HG03442 (cell line): ENCODE data around the gene TSPAN9.

ENCODE experiments used
- ATAC-seq: cut with Tn5 transposase; IDR thresholded peaks from one replicate; pipeline ENCODE4 v1.9.1; 2021; ENCODE audit warnings: mild to moderate bottlenecking, moderate library complexity; ENCODE audit not compliant: unreplicated experiment

TSPAN9 gene

DNA sequence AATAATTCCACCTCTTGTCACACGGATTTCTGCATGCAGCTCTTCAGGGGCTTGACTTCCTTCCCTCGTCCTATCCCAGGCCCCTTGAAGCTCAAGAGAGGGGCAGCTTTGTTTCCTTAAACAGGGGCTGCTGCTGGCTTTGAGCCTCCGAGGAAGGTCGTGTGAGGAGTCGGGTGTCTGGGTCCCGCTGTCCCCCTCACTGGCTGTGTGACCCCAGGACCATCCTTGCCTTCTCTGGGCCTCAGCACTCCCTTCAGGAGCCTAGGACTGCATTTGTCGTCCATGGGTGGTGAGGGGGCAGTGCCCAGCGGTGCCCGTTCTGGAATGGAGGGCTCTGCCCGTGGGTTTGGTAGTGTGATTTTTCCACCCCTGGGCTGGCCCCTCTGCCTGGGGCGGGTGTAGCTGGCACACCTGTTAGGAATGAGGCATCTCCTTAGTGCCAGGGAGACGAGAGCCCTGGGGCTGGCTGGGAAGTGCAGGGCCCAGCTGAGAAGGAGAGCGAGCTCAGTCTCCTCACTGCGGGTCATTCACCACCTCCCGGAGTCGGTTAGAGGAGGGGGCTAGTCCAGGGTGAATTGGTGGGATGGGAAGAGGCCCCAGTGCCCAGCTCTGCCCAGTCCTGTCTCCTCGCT, 60.8 kb downstream of the TSPAN9 start:
- ATAC-seq: no peak

DNA sequence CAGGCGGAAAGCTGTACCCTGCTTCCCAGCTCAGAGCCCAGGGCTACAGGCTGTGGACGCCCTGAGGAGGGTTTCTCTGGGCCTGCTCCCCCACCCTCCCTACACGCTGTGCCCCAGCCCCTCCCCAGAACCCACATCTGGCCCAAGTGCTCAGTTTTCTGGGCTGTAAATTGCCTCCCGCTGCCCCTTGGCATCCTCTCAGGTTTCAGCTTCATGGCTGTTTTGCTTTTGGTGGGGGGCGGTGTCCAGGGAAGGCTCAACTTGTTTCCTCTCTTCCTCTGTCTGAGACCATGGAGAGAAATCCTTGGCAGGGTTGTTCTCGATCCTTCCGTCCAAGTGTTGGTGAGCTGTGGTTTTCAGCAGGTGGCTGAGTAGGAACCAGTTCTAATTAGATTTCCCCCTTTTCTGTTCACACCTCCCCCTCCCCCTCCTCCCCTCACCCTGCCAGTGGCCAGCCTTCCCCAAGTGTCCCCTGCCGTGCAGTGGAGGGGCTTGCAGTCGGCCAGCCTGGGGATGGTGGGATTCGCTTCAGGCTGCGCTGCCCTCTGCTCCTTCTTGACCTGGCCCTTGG, 61.8 kb downstream of the TSPAN9 start:
- ATAC-seq: no peak

DNA sequence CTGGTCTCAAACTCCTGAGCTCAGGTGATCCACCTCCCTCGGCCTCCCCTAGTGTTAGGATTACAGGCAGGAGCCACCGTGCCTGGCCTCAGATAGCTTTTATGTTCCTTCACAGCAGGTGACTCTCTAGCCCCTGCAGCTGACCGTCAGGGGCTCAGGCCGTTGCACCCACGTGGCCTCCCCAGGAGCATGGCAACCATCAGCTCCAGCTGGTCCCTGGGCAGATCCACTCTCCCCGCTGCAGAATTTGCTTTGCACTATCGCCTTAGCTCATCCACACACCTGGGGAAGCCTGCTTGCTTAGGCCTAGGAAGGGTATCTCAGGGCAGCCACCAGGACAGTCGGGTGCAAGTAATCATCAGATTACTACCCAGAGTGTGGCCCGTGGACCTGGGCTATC, 62.6 kb downstream of the TSPAN9 start:
- ATAC-seq: no peak

DNA sequence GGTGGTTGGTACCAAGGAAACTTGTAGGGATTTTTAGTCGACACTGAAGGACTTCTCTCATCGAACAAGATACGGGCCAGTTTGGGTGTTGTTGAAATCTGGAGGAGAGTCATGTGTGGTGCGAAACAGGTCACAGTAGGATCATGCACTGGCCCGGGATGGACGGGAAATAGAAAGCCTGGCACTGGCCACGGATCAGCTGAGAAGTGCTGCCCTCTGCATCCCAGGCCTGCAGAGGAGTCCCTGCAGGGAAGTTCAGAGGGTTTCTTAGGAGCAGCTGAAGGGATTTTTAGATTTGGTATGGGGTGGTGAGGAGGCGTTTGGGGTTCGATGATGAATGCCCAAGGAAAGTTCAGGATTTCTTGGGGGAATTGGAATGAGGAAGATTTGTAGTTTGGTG, 63.1 kb downstream of the TSPAN9 start:
- ATAC-seq: no peak

DNA sequence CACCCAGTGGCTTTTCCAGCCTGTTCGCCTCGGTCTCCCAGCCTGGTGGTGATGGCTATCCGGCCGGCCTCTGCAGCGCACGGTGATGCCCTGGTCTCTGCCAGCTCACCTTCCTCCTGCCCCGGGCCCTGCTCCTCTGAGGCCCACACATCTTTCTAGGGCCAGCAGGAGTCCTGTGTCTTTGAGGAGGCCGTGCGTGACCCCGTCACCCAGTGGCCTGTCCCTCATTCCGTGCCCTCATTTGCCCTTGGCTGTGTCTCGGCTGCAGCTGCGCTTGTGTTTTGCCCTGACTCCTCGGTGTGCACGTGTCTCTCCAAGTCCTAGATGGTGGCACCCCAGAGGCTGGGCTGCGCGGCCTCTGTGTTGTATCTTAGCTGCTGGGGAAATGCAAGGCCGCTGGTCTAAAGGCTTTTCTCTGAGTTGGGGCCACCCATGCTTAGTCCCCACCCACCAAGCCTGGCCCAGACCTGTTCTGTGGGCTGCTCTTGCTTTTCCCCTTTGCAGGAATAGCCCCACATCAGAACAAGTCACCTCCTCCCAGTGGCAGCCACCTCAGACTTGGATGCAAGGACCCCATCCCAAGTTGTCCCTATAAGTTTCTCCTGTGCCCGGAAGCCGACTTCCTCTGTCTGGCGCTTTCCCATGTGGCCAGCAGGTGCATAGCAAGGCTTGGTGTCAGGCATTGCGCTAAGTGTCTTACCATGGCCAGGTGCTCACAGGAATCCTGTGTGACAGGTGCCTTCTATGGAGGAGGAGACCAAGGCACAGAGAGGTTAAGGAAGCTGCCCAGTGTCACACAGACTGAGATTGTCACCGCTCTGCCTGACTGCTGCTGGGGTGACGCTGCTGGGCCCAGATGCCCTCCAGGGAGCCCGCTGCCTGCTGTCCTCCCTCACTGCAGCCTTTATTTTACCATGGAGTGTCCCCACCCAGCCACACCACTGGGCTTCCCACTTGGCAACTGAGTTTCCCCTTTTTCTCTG, 64.5 kb downstream of the TSPAN9 start:
- ATAC-seq: no peak

DNA sequence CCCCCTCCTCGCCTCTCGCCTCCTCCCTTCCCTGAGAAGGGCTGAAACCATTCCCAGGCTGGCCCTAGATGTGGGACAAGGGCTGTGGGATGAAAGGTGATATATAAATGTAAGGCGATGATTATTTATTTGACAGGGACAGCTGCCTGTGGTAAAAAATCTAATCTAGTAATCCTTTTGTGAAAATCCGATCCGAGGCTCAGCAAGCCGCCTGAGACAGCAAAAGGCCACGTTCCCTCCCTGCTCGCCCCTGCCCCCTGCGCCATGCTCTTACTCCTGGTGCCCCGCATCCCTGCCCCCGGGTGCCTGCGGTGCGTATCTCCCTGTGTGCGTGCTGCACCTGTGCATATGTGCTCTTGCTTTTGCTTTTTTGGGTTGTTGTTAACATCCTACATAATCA, 65.2 kb downstream of the TSPAN9 start:
- no peak for ATAC-seq

DNA sequence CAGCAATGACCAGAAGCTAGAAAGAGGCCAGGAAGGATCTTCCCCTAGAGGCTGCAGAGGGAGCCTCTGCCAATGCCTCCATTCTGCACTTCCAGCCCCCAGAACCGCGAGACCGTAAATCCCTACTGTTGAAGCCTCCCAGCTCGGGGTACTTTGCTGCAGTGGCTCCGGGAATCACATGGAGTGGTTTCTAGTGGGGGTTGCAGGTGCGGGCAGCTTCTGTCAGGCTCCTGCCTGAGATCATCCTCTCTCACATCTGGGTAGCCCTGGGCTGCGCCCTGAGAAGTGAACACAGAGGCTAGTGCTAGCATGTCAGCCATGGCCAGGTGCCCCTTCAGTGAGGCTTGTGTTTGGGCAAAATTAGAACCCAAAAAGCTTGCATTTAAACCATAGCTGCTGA, 67.3 kb downstream of the TSPAN9 start:
- ATAC-seq: no peak

DNA sequence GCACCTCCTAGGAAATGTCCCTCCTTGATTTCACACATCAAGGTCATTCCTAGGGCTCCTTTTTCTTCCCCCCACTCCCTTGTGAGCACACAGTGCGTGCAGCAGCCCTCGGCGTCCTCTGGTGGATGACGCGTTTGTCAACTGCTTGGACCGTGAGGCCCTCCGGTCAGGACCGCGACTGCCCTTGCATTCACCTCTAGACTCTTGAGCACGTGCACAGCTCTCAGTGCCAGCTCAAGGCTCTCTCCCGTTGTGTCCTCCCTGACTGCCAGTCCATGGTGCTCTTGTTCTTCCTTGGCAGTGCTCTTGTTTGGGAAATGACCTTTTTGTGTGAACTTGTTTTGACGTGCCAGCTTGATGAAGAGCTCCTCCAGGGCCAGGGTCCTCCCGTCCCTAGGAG, 67.9 kb downstream of the TSPAN9 start:
- ATAC-seq: no peak

DNA sequence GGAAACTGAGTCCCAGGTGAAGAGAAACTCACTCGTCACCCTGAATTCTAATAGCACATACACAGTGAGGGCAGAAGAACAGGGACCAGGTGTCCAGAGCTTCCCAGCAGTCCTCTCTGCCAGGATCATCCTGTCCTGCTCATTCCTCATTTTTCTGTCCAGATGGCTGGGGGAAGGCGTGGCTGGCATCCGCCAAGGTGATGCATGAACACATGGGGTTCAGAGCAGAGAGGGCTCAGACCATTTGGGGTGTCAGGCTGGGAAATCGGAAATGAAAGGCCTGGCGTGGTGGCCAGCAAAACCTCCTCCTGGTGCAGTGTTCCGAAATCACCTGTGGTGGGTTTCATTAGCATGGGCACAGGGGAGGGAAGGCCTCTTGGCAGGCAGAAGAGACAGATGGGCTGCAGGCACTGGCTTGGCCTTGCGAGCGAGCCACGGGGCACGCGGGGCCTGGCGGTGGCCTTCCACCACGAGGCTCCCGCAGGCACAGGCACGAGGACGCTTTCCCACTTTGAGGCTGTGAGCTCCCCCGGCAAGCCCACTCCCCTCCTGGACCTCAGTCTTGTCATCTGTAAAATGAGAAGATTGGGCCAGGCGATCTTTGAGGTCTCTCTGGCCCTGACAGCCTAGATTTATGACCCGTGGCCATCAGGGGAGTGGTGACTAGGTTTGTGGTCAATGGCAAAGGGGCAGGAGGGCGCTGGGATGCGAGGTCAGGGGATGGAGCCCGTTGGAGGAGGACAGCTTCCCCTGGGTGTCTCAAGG, 68.5 kb downstream of the TSPAN9 start:
- no peak for ATAC-seq

DNA sequence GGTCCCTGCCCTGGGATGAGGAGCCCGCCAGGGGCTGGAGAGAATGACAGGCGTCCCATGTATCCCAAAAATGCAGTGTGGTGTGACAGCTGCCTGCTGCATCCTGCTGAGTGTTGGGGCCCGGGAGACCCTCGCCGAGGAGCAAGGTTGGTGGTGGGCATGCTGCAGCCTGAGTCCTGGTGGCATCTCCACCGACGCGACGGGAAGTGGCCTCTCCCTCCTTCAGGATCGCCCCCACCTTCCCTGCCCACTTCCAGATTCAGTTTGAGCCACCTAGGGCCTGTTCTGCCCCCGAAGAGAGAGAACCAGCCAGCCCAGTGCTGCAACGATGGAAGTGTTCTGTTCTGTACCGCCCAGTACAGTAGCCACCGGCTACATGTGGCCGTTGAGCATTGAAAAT, 70.1 kb downstream of the TSPAN9 start:
- no peak for ATAC-seq

DNA sequence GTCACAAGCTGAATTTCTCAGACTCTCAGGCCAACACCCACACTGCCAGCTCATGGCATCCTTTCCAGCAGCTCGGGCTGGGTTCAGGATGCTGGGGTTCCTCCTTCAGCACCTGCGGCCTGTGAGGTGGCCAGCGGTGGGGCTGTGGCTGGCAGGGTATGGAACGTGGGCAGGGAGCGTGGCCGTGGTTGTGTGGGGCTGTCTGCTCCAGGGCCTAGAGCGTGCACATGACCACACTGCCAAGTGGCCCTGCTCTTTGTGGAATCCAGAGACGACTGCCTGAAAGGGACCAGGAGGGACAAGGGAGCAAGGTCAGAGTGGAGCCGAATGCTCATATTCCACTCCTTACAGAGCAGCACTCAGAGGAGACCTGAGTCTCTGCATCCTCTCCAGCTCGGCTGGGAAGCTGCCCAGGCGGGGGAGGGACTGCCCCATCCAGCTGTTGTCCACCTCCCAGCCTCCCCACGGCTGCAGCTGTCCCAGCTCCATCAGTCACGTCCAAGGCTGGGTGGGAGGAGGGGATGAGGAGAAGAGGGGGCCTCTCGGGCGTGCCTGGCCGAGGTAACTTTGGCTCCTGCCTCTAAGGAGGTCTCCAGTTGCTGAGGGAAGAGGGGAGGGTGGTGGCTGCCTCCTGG, 71.3 kb downstream of the TSPAN9 start:
- no peak for ATAC-seq

DNA sequence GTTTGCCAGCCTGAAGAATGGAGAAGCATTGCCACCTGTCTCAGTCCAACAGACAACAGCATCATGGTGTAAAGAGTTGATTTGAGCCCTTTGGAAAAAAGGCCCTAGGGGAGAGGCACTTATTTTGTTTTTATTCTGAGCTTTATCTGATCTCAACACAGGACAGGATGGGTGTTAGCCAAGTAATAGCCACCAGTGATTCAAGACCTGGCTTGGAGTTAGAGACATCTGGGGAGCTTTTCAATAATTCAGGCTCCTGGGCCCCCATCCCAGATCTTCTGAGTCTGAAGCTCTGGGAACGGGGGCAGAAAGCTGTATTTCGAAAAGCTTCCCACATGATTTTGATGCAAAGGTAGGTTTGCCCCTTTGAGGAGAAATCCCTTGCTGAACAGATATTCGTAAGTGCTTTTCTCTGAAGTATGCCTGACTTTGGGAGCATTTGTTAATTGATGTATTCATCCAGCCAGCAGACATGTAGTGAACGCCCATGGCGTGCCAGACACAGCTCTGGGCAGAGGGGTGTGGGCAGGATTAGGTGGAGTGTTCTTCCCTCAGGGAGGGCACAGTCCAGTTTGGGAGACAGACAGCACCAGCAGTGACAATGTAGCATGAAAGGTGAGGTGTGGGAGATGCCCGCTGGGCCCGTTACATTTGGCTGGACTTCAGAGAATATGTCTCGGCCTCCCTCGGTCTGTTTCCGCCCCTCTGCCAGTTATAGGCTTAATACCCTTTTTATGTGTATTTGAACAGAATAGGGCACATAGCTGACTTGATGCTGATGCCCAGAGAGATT, 72.5 kb downstream of the TSPAN9 start:
- ATAC-seq: no peak

DNA sequence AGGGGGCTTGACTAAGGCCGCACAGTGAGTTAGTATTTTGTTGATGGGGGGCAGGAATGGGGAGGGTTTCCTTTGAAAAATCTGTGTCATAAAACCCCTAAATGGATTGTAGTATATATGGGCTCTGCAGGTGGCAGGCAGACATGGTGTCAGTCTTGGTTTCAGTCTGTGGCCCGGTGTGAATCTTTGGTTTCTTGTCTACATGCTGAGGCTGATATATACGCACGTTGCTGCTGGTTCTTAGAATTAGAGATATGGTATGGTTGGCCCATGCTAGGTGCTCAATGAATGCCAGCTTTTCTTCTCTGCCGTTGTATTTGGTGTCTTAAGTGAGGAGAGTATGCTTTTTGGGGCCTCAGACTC, 73.1 kb downstream of the TSPAN9 start:
- no peak for ATAC-seq

DNA sequence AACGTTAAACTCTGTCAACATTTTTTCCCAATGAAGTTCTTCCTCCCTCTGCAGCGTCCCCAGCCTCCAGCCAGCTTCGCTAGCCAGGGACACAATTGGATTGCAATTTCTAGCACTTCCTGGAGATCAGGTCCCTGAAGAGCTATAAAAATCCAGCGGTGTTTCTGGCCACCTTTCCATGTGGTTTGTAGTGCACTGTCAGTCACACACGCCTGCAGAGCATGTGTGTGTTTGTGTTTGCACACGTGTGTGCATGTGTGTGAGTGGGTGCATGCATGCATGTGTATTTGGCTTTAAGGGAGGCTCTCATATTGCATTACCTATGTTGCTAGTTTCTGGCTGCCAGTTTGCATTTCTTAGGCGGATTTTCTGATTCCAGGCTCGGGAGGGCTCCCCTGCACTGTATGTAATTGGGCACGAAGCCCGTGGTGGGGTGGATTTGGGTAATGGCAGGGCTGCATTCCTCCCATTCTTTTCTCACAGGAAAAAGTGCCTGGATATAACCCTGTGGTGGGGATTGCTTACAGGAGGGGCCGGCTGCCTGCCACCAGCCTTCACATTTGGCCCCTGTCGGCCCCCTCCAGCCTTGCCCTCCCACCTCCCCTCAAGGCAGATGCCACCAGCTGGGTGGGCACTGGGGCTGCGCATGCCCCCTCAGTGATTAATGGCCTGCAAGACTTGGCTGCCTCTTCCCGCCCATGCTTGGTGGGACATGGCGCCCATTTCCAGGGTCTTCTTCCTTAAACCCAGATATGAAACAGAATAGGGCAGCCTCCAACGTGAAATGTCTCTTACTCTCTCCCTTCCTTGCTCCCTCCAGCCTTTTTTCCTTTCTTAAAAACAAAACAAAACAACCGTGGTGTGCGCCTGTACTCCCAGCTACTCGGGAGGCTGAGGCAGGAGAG, 74.0 kb downstream of the TSPAN9 start:
- ATAC-seq: no peak

DNA sequence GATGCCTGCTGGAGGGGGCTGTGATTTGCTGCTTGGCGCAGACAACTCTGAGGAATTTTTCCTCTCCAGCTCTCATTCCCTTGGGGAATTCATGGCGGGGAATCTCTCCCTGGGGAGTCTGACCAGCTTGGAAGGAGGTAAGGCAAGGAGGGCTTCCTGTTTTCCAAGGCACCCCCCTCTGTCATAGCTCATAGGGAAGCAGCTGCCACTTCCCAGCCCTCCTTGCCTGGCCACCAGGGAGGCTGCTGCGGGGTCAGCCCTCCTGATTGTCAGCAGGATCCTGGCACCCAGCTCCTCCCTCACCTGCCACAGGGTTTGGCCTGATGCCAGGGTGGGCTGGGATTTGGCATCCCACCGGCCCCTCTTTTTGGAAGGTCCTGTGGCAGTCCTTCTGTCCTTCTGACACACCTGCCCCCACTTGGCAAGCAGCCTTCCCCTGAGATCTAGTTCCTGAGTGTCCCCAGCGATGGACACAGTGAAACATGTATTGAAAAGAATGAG, 74.9 kb downstream of the TSPAN9 start:
- ATAC-seq: no peak

DNA sequence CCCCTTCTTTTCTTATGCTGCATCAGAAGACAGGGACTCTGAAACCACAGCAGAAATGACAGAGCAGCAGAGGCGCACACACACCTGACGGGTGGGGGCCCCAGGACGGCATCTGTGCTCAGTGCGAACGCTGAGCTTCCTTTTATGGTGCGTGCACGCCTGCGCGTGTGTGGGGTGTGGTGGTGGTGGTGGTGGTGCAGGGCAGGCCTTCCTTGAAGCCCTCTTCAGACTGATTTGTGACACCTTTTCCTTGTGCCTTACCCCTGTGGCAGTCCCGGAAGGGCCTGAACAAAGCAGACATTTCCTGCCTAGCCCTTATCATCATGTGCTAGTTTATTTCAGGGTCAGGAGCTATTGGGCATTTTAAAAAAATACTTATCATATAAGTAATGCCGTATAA, 75.7 kb downstream of the TSPAN9 start:
- no peak for ATAC-seq

DNA sequence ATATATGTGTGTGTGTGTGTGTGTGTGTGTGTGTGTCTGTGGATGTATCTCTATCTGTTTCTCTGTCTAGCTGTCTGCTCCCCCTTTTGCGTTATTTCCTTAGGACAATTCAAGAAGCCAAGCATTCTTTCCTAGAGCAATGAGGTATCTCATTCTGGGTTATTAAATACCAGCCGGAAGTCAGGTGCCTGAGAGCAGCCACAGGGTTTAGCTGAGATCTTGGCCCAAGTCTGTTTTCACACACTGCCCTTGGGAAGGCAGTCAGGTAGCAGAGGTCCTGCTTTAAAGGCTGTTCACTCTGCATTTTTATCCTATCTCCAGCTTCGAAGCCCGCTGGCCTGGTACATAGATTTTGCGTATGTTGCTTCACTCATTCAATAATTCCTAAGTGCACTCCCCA, 76.8 kb downstream of the TSPAN9 start:
- no peak for ATAC-seq

DNA sequence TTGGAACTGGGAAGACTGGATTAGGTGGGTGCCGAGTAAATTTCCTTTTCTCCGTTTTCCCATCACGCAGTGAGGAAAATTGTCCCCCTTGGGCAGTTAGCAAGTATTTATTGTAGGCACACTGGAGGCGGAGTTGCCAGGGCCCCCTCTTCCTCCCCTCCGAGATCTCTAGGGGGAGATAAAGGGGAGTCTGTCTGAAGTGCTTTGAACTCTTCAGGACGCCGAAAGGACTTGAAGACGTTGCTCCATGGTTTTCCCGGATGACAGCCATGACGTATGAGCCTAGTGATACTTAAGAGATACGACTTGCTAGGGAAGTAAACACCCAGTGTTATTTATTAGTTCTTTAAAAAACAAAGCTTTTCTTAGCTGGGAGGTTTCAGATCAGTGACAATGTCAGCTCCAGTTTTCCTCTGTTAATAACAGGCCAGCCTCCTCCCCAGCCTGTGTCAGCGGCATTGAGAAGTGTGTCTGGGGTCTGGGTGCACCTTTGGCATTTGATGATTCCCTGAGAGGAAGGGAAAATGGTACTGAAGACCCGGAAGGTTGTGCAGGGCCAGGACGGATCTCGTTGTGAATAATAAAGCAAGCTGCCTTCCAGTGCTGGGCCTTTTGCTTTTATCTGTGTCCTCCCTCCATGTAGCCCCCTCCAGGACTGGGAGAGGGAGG, 78.7 kb downstream of the TSPAN9 start:
- no peak for ATAC-seq
